Subcutaneous adipose tissue (tissue), 4 donors: ENCODE results near the gene RHOJ. TPM values are rescaled to one million over a fixed set of nuclear protein-coding genes. Genes with fewer than 3 reads are reported as not detected.

Source experiments
- total RNA-seq, 4 donors: library from RNA; depleted of rRNA; stranded (reverse); fragments of >200 nt; gene quantifications; one replicate each; pipeline ENCODE4 v1.1.0, GENCODE V29; 2016
- TF ChIP-seq, protein P1 (sequence below): fragments of 450-650 bp; IDR thresholded peaks from one replicate; pipeline ENCODE4 v1.5.1; 2016; ENCODE audit warnings: low read depth, mild to moderate bottlenecking, control low read depth, antibody characterized with exemption, moderate library complexity

The RHOJ gene
- total RNA-seq, 4 donors from 2014 or later, result 5.3 to 23.2 (median 8.4) TPM

- TF ChIP-seq, protein P1, sequence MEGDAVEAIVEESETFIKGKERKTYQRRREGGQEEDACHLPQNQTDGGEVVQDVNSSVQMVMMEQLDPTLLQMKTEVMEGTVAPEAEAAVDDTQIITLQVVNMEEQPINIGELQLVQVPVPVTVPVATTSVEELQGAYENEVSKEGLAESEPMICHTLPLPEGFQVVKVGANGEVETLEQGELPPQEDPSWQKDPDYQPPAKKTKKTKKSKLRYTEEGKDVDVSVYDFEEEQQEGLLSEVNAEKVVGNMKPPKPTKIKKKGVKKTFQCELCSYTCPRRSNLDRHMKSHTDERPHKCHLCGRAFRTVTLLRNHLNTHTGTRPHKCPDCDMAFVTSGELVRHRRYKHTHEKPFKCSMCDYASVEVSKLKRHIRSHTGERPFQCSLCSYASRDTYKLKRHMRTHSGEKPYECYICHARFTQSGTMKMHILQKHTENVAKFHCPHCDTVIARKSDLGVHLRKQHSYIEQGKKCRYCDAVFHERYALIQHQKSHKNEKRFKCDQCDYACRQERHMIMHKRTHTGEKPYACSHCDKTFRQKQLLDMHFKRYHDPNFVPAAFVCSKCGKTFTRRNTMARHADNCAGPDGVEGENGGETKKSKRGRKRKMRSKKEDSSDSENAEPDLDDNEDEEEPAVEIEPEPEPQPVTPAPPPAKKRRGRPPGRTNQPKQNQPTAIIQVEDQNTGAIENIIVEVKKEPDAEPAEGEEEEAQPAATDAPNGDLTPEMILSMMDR, result no peak
These were observed 122.6 kb downstream of the RHOJ start for GRCh38 chr14:63326840-63327239.

- TF ChIP-seq, protein P1, result no peak
These were observed 124.8 kb downstream of the RHOJ start for GRCh38 chr14:63328787-63329737.

DNA sequence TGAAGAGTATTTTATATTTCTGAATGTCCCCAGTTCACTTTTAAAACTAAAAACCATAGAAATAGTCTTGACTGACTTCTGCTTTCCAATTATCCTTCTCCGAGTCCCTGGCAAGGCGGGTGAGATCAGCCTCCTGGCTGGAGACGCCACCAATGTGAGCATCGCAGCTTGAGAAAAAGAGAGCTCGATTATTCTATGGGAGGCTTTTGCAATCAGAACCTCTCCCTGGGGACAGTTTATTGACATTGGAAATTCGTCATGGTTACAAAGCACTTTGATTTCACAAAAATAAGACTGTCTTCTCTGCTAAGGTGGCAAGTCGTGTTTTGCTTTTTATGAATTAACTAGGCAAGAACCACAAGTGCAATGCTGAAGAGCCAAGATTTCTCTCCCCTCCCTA, 138.1 kb downstream of the RHOJ start:
- TF ChIP-seq, protein P1, result no peak

Other genes with a start within 250 kb of the RHOJ start
- gene KCNH5, start 159.0 kb upstream of the RHOJ start, total RNA-seq, result not detected
- not detected for gene GPHB5, start 114.5 kb downstream of the RHOJ start, total RNA-seq